Stimulated activated CD4-positive, alpha-beta T cell treated with anti-CD3 and anti-CD28 coated beads, Interleukin-4, amount 100 ng/mL, for 48 hours (primary cell): ENCODE results near the gene CPNE7.

Experiments used
- DNase-seq, 2 donors: peaks; one replicate each; pipeline ENCODE4 v3.0.0-alpha.2; 2020; ENCODE audit warnings: low read depth in 2 of 2

CPNE7 gene

GRCh38 chr16:89575247-89576152, at the start of gene CPNE7:
Gene CPNE7 (plus strand): TSS chr16:89575758. CDS start chr16:89575898, 140 bp downstream.
- no peak for DNase-seq

- no peak for DNase-seq
These were observed 46.5 kb upstream of the CPNE7 start for GRCh38 chr16:89529097-89529496.

- DNase-seq = no peak
These were observed 44.9 kb upstream of the CPNE7 start for GRCh38 chr16:89530401-89531381.

GRCh38 chr16:89531821-89532526, 43.6 kb upstream of the CPNE7 start:
- no peak for DNase-seq

- no peak for DNase-seq
These were observed 41.3 kb upstream of the CPNE7 start for GRCh38 chr16:89534252-89534756.

- no peak for DNase-seq
These were observed 39.2 kb upstream of the CPNE7 start for GRCh38 chr16:89536371-89536770.

- DNase-seq = no peak
These were observed 38.5 kb upstream of the CPNE7 start for GRCh38 chr16:89536886-89537548.

- DNase-seq = no peak
These were observed 38.0 kb upstream of the CPNE7 start for GRCh38 chr16:89537549-89537925.

GRCh38 chr16:89538286-89538685, 37.3 kb upstream of the CPNE7 start:
- no peak for DNase-seq

- DNase-seq = no peak
These were observed 35.0 kb upstream of the CPNE7 start for GRCh38 chr16:89540557-89540956.

- DNase-seq = no peak
These were observed 33.8 kb upstream of the CPNE7 start for GRCh38 chr16:89541792-89542191.

- no peak for DNase-seq
These were observed 31.4 kb upstream of the CPNE7 start for GRCh38 chr16:89544113-89544512.

- DNase-seq = no peak
These were observed 30.9 kb upstream of the CPNE7 start for GRCh38 chr16:89544713-89545043.

- no peak for DNase-seq
These were observed 30.3 kb upstream of the CPNE7 start for GRCh38 chr16:89545044-89545830.

GRCh38 chr16:89545831-89546574, 29.6 kb upstream of the CPNE7 start:
- DNase-seq = no peak

GRCh38 chr16:89546781-89547180, 28.8 kb upstream of the CPNE7 start:
- no peak for DNase-seq

GRCh38 chr16:89547291-89547690, 28.3 kb upstream of the CPNE7 start:
- no peak for DNase-seq

- DNase-seq = no peak
These were observed 27.7 kb upstream of the CPNE7 start for GRCh38 chr16:89547860-89548259.

- no peak for DNase-seq
These were observed 27.1 kb upstream of the CPNE7 start for GRCh38 chr16:89548344-89549006.
